ENCODE results near the gene NR3C2.

DNA sequence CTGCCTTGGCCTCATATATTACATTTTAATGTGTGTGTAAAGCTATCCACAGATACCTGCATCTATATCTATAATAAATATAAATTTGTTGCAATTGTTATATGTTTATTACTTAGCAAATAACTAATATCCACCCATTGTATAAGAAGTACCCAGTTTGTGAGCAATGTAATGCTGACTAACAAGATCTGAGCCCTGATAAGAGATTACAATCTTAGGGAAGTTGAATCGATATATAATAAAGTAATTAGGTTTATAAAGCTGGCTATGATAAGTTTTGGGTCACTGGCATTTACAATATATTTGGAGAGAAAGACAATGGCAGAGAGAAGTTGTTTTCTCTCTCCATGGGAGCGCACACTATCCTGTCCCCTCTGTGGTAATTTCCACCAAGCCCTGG is 280.6 kb downstream of the NR3C2 start:
- TF ChIP-seq, protein P1, sequence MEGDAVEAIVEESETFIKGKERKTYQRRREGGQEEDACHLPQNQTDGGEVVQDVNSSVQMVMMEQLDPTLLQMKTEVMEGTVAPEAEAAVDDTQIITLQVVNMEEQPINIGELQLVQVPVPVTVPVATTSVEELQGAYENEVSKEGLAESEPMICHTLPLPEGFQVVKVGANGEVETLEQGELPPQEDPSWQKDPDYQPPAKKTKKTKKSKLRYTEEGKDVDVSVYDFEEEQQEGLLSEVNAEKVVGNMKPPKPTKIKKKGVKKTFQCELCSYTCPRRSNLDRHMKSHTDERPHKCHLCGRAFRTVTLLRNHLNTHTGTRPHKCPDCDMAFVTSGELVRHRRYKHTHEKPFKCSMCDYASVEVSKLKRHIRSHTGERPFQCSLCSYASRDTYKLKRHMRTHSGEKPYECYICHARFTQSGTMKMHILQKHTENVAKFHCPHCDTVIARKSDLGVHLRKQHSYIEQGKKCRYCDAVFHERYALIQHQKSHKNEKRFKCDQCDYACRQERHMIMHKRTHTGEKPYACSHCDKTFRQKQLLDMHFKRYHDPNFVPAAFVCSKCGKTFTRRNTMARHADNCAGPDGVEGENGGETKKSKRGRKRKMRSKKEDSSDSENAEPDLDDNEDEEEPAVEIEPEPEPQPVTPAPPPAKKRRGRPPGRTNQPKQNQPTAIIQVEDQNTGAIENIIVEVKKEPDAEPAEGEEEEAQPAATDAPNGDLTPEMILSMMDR (IDR thresholded peaks at IDR 0.05) = no peak
- TF ChIP-seq POLR2AphosphoS5 (IDR thresholded peaks at IDR 0.05) (no peak), POLR2A (IDR thresholded peaks at IDR 0.05) (no peak)

Data from stomach (tissue), 4 donors.